NCI-H460 (cell line): ENCODE data around the gene B4GALT2. TPM values are rescaled to one million over a fixed set of nuclear protein-coding genes. Genes with fewer than 3 reads are reported as not detected.

Source experiments
- DNase-seq: peaks from one replicate; pipeline ENCODE4 v3.0.0-alpha.2; 2016; ENCODE audit warnings: low read depth; ENCODE audit errors: extremely low read depth
- total RNA-seq: library from RNA; depleted of rRNA; stranded (reverse); fragments of >200 nt; shearing (Covaris generic); gene quantifications from 2 replicates; pipeline ENCODE4 v1.2.3, GENCODE V29; 2014

The B4GALT2 gene
- total RNA-seq, 1 experiment from 2014 or later: 38.6 TPM

DNA sequence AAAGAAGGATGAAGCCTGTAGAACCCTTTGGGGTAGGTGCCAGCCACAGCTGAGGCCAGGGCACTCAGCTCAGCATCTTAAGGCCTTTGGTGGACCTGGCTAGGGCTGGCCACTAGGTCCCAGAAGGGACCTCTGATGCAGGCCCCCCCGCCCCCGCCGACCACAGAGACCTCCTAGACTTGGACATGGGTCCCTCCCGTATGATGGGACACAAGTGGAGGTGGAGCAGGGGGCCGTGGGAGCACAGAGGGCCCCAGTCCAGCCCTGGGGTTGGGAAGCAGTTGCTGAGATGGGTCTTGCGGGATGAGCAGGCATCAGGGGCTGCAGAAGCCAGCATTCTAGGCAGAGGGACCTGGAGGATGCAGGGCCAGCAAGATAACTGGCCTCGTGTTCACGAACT, 3.2 kb downstream of the B4GALT2 start:
- DNase-seq: no peak

DNA sequence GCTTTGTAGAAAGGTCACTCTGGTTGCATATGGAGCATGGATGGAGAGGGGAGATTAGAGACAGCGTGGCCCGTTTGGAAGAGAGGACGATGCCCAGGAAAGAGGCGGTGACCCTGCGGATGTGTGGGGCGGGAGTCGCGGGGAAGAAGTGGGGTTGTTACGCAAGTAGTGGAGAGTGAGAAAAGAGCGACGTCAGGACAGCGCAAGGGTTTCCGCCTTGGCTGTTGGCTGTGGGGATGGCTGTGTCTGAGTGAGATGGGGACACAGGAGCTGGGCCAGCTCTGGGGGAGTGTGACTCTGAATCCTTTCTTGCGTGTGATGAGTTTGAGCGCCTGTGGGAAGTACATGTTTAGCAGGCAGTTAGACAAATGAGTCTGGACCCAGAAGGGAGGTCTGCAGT, 3.8 kb downstream of the B4GALT2 start:
- no peak for DNase-seq

DNA sequence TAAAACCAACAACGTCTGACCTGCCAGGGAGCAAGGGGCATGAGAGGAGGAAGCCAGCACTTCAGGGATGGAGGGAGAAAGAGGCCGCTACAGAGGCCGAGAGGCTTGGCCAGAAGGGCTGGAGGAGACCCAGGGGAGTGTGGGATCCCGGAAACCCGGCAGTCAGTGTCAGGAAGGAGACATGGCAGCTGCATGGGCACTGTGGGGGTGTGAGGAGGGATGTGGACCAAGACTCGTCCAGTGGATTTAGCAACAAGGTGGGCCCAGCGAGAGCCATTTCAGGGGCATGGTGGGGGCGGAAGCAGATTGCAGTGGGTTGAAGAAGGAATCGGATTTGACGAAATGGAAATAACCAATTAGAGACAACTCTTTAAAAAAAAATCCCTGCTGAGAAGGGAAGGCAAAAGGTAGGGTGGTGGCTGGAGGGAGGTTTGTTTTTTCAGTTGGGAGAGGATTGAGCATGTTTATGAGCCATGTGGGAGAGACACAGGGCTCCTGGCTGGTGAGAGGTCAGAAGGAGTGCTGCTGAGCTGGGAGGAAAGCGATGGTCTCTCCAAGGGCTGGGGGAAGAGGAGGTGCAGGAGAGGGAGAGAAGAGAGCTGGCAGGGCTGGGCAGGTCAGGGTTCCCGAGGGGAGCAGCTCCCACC, 4.4 kb downstream of the B4GALT2 start:
- DNase-seq: no peak

GRCh38 chr1:43984855-43985254, 5.8 kb downstream of the B4GALT2 start:
- no peak for DNase-seq

DNA sequence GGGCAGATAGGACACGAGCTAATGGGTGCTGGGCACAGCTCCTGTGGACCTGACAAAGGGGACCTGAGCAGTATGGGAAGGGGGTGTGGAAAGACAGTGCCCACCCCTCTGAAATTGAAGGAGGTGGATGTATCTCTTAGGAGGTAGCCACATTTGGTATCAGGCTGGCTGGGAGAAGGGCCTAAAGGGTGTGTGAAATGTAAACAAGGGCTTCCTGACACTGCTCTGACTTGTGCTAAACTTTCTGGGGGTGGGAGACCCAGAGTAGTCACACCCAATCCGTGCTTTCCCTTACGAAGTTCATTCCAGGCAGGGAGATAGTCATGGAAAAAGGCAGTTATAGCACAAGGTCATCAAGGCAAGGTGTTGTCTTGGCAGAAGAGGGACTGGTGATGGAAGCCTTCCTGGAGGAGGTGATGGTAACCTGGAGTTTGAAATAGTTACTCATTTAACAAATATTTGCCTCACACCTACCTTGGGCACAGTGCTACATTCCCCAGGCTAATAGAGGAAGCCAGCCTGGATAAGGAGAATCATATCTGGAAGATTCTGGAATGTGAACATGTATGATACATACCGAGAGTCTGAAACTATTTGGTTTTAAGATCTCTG, 7.1 kb downstream of the B4GALT2 start:
- DNase-seq: no peak

GRCh38 chr1:43986712-43987111, 7.7 kb downstream of the B4GALT2 start:
- peak; percentile 37 for DNase-seq

- no peak for DNase-seq
These were observed 8.3 kb downstream of the B4GALT2 start for GRCh38 chr1:43987159-43987902.

- DNase-seq: no peak
These were observed 11.5 kb downstream of the B4GALT2 start for GRCh38 chr1:43990271-43991199.

GRCh38 chr1:43991200-43991475, 12.1 kb downstream of the B4GALT2 start:
- no peak for DNase-seq

- peak; percentile 49 for DNase-seq
These were observed 12.6 kb downstream of the B4GALT2 start, which contains the start of gene CCDC24 for GRCh38 chr1:43991476-43992231. Gene CCDC24 (plus strand): TSS chr1:43991599. CDS start chr1:43991879, 280 bp downstream.

GRCh38 chr1:43992232-43992995, 13.4 kb downstream of the B4GALT2 start:
- DNase-seq: no peak

- DNase-seq: no peak
These were observed 14.3 kb downstream of the B4GALT2 start for GRCh38 chr1:43993206-43993914.

DNA sequence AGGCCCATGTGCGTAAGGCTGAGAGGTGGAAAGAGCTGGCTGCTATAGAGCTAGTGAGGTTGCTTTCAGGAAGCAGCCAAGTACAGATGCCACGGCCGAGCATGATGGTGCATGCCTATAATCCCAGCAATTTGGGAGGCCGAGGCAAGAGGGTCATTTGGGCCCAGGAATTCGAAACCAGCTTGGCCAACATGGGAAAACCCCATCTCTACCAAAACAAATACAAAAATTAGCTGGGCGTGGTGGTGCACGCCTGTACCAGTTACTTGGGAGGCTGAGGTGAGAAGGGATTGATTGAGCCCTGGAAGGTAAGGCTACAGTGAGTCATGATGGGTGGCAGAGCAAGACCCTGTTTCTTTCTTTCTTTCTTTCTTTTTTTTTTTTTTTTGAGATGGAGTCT, 15.1 kb downstream of the B4GALT2 start:
- DNase-seq: no peak

GRCh38 chr1:43994794-43995790, 16.1 kb downstream of the B4GALT2 start:
- no peak for DNase-seq

DNA sequence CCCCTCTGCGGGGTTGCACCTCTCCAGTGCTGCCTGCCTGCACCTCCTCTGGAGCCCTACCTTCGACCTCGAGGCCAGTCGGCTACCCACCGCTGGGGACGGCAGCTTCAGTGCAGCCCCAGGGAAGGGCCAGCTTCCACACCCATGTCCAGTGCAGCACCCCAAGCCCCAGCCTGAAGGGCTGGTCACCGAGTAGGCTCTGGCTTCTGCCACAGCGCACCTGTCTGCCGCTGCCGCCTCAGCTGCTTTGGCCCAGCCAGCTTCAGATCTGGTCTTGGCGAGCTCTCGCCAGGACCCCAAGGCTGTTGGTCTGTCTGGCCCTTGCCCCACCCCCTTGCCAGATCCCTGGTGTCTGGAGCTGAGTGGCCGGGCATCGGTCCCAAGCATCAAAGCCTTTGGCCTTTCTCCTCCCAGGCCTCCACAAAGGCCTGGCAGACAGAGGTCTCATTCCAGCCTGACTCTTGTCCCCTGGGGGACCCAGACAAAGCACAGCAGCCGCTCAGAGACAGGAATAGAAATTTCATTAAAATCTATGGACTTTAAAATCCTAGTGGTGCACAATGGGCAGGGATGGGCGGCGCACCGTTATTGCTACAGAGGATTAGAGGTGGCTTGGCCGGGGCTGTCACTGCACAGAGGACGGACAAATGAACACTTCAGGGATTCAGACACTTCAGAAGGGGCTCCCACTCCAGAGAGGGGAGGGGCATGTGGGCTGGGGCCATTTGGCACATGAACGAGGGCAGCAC, 17.1 kb downstream of the B4GALT2 start:
- DNase-seq: no peak

DNA sequence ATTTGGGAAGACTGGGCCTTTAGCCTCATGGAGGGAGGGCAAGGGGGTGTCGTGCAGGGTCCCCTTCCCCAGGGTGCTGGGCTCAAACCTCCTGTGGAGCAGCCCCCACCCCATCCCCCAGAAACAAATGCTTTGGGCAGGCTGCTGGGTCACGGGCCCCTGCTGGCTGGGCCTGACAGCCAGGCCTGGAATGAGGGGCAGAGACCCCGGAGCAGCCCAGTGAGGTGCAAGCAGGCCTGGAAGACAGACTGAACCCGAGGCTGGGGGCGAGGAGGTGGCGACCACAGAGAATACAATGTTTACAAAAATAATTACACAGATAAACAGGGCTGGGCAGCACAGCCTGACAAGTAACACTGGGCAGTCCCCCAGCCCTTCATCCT, 17.7 kb downstream of the B4GALT2 start:
- DNase-seq: no peak
